Glomerular visceral epithelial cell (primary cell): ENCODE measurements around the gene MYB.
"Not testable (repeated sequence)": the region's sequence is repeated elsewhere in the genome, so short reads cannot be mapped to it uniquely, and the experiment has no call there.

Experiments
- DNase-seq: peaks from one replicate; pipeline ENCODE4 v3.0.0-alpha.2; 2016; ENCODE audit errors: extremely low spot score

The MYB gene

DNA sequence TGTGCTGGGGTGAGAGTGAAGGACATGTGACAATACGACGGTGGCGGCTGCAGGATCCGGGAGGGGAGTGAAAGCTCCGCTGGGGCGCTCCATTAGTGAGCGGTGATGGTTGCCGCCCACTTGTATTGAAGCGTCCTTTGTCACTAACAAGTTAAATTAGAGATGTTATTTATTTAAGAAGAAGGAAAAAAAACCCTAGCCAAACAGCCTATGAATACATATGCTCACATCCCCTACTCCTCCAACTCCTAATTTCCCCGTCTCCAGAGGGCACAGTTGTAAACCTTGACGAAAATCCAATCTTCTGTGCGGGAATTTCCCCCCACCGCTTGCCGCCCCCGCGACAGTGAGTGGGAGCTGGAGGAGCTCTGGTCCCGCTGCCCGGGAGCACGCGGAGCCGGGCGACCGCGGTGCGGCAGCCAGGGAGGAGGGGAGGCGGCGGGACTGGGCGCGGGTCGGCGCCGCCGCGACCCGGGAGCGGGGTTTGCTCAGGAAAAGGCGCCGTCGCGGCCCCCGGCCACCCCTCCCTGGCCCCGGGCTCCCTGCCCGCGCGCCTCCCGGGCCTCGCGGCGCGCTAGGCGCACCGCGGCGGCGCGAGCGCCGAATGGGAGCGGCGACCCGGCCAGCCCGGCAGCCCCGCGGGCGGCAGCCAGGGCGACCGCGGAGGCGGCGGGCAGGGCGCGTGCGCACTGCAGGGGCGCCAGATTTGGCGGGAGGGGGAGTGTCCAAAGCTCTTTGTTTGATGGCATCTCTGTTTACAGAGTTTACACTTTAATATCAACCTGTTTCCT, at the start of gene MYB:
TSS of gene MYB (plus strand) at position 767 of the 791 bp plus-strand sequence. CDS start 206 bp downstream, outside the sequence.
- peak; percentile 73 for DNase-seq

DNA sequence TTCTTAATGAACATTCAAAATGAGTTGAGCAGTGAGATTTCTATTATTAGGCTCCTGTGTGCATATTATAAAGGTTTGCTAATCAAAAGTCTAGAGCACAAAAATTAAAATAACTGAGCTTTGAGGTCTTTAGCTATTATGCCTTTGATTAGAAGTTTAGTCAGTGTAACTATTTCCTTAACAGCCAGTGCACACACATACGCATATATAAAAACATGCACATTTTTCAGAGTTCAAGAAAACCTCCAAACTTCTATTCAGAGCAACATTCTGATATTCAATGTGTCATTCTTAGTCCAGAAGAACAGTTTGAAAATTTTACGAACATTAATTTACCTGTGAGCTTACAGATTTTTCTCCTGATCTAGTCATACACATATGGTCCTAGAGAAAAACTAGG, 48.3 kb upstream of the MYB start:
- no peak for DNase-seq

DNA sequence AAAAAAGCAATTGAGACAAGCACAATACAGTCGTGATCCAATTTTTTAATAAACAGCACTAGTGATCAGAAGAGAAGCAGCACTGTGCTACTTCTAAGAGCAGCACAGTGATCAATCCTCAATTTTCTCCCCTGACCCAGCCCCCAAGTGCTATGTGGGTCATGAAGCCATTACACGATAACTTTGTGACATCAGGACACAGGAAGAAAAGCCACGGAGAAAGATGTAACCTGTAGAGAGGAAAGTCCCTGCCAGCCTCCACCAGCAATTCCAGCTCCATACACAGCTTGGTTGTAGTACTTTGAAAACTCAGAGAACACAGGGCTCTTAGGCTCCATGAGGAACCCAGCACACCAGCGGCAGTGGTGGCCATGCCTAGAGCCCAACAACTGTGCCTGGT, 45.3 kb upstream of the MYB start:
- DNase-seq, result no peak

DNA sequence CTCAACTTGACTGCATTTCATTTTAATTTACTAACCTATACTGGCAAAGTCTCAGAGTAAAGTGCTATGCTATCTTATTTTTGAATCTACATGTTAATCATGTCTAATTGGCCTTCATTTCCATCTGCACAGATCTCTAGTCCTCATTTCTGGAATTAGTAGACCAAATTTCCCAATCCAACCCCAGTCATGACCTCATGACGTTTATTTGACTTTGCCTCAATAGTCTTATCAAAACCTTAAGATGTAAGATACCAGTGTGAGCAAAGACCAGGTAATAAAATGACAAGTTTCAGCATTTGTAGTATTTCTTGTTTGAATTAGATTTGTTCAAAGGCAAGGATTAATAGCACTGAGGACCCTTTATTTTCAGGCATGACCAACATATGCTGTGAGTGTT, 43.3 kb upstream of the MYB start:
- DNase-seq, result no peak

DNA sequence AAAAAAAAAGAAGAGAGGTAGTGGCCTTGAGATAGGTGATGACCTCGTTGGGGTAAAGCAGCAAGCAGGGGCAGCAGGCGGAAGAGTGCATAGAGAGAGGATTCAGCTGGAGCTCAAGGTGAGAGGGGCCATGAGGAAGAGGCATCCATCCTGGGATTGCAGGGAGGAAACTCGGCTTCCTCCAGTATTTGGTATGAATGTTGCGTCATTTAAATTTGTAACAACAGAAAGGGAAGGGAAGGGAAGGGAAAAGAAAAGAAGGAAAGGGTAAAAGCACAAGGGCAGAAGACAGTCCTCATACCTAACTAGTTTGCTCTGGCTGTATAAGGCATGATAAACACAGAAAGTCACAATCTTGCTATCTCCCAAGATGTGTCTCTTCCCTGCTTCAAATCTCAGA, 39.9 kb upstream of the MYB start:
- no peak for DNase-seq

DNA sequence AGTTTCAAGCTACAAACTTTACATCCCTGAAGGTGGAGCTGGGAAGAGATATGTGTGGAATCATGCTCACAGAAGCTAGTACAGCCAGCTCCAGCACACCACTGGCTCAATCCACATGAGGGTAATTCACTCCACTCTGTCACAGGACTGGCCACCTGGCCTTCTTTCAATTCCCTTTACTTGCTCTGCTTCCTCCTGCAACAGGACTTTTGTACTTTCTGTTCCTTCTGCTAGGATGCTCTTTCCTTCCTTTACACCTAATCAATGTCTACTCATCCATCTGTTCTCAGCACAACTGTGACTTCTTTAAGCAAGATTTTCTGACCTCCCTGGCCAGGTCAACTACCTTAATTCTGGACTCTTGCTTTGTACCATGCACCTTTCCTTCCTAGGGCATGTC, 39.4 kb upstream of the MYB start:
- no peak for DNase-seq

DNA sequence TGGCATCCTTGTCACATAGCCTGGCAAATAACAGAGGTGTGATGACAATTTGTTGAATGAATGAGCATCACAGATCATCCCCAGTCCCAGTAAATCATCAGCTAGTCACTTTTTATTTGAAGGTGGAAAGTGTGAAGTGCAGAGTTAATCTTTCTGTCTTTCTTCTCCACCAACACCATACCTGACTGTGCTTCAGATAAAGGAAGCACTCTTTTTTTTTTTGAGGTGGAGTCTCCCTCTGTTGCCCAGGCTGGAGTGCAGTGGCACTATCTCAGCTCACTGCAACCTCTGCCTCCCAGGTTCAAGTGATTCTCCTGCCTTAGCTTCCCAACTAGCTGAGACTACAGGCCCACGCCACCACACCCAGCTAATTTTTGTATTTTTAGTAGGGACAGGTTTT, 38.9 kb upstream of the MYB start:
- DNase-seq, result not testable (repeated sequence)

DNA sequence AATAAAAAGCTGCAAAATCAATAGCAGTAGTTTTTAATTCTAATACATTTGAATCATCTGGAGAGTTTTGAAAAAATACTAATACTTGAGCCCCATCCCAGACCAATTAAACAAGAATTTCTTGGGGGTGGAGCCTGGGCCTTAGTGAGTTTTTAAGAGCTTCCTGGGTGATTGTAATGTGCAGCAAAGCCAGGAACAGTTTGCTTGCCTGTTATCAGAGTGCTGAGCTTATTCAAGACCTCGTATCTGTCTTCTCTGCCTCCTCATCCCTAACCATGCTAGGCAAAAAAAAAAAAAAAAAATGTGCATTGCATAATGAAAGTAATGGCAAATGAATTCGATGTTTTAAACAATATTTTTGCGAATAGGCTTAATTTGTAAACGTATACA, 36.4 kb upstream of the MYB start:
- DNase-seq, result no peak

DNA sequence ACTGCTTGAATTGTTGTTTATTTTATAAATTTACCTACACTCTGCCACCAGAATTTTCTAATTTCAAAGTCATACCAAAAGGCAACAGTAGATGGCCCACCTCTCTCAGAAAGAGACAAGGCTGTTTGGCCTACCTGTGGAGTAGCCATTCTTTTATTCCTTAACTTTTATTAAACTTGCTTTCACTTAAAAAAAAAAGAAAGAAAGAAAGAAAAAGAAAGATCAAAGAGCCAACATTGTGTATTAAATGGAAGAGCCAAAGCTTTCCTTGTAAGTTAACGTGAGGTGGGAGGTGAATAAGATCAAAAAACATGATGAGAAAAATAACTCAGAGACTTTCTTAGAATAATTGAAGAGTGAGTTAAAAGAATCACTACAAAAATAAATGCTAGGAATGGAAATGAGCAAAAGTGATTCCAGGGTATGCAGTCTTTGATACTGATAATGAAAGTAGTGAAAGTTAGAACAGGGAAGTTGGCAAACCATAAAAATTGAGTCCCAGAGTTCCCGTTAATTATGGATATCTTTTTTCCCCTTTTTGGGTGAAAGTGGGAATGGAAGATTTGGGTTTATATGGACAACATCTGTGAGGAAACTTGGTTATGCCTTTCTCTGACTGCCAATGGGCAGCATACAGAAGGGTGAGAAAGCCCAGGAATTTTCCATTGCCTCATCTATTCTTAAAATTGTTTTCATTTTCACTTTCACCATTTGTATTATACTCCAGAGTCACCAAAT, 35.9 kb upstream of the MYB start:
- peak; percentile 37 for DNase-seq

DNA sequence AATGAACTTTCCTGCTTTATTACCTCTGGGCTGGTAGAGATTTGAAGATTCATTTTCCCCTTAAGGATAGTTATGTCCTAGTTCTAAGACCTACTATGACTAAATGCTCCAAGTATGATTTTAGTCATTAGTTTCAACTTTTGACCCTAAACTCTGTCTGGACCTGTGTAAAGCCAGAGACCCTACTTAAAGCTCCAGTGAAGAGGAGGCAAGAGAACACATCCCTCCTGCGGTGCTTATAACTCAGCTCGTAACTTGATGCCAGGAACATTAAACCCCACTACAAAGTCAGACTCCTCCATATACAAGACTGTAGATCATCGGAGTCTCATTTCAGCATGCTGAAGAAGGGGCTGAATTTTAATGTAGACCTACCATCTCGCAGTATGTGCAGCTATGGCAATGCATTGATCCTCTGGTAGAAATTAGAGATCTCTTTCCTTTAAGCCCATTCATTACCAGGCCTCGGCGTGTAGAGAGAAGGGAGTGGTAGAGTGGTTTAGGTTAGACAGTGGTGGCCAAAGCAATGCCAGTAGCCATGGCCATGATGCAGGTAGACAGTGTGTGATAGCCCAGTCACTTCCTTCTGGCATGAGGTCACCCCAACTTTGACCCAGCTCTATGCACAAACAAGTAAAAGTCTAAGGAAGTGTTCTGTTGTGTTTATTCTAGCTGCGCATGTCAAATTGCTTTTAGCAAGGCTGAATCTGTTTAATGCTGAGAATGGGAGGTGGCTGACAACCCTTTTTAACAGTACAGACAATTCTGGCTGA, 34.8 kb upstream of the MYB start:
- peak; percentile 8 for DNase-seq

DNA sequence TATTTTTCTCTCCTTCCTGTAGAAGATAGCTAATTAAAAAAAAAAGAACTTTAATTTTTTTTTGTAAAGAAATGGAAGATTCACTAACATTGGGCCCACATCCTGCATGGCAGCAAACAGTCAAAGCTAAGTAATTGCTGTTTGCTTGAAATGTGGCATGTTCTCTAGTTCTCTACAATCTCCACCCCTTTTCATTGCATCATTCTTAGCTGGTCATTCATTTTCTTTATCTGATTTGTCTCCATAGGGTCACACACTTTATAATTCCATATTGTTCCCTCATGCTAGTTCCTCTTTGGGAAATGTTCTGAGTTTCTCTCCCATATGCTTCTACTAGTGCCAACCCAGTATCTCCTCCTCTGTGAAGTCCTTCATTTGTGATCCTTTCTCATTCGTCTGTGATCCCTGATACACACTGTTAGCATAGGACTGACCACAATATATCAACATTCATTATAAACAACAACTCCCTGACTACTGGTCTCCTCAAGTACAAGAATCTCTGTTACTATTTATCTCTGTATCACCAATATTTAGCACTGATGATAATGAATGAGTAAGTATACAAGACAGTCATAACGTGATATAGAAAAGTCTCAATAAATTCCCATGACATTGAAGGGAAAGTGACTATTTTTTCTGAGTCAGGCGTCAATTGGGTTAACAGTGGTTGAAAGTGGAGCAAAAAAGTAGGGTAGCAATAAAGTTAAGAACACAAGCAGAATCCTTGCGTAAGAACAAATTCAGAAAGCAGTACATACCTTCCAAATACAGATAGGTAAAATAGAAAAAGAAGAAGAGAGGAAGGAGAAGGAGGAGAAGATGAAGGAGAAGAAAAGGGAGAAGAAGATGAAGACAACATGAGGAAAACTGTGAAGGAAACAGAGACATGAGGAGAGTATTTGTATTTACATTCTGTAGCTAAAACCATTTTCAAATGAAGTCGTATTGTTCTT, 33.2 kb upstream of the MYB start:
- no peak for DNase-seq

DNA sequence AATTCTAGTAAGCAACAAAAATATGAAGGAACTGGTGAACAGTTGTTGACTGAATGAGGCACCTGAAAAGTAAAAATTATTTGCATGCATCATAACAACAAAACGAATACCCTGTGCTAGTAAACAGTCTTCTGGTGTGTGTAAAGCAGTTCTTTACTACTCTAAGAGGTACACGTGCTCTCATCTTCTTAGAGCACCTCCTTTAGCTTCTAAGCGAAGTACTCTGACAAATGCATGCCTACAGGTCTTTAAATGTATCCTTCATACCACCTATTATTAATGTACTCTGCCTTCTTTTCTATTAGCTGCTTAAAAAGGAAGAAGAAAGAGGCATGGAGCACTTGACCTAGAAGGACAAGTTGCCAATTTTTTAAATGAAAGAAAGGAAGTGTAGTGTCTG, 32.2 kb upstream of the MYB start:
- no peak for DNase-seq

DNA sequence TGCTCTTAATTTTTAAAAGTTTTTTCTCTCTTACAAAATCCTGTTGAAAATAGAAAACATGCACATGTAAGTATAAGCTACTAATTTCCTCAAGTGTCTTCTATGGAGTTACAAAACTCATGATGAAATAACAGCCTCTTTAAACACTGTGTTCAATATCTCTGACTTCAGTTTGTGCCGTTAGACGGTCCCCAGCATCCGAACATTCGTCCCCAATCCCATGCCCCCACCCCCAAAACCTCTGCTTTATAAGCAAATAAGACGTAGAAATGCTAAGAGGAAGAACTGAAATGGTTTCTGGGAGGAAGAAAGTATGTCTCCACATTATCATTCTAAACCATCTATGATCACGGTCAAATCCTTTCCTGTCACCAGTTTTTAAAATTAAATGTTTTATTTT, 31.7 kb upstream of the MYB start:
- no peak for DNase-seq

DNA sequence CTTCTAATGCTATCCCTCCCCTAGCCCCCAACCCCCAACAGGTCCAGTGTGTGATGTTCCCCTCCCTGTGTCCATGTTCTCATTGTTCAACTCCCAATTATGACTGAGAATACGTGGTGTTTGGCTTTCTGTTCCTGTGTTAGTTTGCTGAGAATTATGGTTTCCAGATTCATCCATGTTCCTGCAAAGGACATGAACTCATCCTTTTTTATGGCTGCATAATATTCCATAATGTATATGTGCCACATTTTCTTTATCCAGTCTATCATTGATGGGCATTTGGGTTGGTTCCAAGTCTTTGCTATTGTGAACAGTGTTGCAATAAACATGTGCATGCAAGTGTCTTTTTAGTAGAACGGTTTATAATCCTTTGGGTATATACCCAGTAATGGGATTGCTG, 30.6 kb upstream of the MYB start:
- DNase-seq, result not testable (repeated sequence)

DNA sequence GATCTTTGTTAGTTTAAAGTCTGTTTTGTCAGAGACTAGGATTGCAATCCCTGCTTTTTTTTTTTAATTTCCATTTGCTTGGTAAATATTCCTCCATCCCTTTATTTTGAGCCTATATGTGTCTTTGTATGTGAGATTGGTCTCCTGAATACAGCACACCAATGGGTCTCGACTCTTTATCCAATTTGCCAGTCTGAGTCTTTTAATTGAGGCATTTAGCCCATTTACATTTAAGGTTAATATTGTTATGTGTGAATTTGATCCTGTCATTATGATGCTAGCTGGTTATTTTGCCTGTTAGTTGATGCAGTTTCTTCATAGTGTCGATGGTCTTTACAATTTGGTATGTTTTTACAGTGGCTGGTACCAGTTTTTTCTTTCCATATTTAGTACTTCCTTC, 27.0 kb upstream of the MYB start:
- not testable (repeated sequence) for DNase-seq

DNA sequence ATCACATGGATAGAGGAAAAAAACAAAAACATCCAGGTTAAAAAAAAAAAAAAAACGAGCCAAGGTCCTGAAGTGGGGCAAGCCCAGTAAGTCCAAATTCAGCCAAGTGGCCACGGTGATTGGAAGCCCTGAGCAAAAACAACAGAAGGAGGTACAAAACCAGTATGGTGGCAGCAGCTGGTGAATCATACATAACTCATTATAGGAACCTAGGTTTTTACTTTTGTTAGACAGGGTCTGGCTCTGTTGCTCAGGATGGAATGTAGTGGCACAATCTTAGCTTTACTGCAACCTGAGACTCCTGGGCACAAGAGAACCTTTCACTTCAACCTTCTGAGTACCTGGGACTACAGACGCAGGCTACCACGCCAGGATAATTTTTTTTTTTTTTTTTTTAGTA, 22.7 kb upstream of the MYB start:
- DNase-seq, result no peak

DNA sequence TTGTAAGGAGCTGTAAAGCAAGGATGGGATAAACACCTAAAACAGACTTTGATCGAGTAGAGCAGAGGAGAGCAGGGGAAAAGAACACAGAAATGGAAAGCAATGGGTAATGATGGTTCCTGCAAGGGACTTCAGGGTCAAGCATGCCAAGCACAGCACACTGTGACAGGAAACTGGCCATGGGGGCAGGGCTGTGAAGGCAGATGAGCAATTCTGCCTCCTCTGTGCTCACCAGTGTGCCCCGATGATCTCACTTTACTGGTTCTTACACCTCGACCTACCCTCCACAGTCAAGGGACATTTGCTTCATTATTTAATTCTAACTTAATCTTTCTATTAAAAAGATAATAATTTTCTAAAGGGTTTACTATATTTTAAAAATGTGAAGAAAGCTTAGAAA, 21.6 kb upstream of the MYB start:
- no peak for DNase-seq

DNA sequence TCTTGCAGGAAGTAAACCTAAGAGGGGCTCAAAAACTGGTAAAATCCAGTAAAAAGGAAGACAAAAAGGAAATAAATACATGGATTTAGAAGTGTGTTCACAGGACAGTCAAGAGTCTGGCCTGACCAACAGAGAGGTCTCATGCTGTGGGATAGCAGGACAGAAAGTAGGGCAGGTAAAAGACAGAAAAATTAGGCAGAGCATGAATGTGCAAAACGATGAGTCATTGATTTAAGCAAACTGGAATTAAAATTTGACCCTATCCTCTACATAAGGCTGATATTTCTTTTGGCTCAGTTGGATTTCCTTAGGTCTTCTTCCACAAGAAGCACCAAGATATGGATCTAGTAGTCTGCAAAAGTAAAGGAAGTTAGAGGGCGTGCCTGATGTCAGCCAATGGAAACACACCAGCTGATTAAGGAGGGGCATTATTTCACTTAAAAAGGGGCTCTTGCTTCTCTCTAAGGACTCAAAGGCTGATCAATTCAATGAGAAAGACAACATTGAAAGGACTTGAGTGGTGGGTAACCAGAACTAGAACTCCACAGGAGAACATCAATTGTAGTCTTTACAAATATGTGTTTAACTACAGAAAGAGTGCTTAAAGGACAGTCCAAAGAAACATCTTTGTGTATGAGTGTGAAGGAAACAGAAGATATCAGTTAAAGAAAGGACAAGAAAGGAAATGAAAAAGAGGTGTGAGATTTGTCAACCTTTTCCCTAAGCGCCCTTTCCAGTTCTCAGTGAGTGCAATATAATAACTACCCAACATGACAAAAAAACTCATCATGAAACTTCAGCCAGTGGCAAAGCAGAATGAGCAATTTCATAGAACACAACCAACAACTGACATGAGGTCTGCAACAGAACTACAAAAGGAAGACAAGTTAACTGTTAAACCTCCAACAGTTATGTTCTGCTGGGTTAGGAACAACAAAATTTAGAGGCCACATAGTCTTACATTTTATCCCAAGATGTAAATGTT, 19.4 kb upstream of the MYB start:
- DNase-seq, result no peak

DNA sequence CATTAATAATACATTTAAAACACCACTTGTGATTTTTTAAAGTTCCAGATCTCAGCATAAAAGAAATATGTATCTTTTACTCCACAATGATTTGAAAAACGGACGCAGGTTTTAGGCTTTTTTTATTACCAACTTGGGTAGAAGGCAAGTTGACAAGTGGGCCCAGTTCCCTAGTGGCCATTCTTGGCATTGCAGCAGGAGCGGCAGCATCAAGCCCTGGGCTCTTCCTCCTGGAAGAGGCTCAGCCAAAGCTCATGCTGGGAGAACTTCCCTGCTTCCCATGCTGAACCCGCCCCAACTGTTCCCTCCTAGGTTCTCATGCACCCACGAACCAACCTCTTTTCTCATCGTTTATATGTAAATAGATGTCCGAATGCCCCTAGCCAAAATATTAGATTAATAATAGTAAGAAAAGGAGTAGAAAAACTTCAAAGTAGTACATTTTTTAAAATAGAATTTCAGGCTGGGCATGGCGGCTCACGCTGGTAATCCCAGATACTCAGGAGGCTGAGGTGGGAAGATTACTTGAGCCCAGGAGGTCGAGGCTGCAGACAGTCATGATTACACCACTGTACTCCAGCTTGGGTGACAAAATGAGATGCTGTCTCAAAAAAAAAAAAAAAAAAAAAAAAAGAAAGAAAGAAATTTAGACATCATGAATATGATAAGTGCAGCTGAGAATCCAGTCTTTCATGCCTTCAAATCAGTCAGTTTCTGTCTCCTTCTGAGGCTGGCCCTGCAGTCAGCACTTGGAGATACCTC, 18.2 kb upstream of the MYB start:
- peak; percentile 27 for DNase-seq

DNA sequence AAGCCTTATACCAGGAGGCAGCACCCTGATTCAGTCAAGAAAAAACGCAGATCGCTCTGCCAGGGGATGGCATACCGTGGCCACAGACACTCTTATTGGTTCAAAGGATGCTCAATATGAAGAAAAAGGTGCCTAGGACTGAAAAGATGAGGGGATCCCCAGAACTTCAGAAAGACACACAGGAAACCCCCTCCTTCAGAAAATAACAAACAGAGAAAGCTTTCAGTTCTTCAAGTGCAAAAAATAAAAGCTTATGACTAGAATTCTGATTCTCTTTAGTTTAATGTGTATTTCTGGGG, 17.7 kb upstream of the MYB start:
- no peak for DNase-seq
